A673 (cell line): ENCODE results near the gene SPDEF. TPM values are rescaled to one million over a fixed set of nuclear protein-coding genes. Genes with fewer than 3 reads are reported as not detected.

ENCODE experiments used
- BruUV-seq: library from RNA; stranded (reverse); fragments of 400-500 nt; replicated peaks from 2 replicates; lab custom pipeline; 2021; lab: Mats Ljungman, UMichigan
- CTCF ChIA-PET: fragments of 300-600 bp; sonication (Branson Sonifier 250); formaldehyde crosslinking; loops from one replicate; lab custom pipeline; 2022; ENCODE audit warnings: antibody characterized with exemption; lab: Charles Lee
- POLR2A ChIA-PET: fragments of 300-600 bp; sonication (Branson Sonifier 250); formaldehyde crosslinking; loops from one replicate; lab custom pipeline; 2022; ENCODE audit warnings: antibody characterized with exemption; ENCODE audit not compliant: low non-redundant PET; lab: Charles Lee
- DNase-seq: peaks from one replicate; pipeline ENCODE4 v3.0.0-alpha.2; 2015; ENCODE audit warnings: low spot score
- H3K27ac ChIP-seq: fragments of 200-600 bp; sonication (generic); 2 replicates; pipeline ENCODE4 v1.5.1; 2016; ENCODE audit warnings: mixed run types, low read depth, mild to moderate bottlenecking, mixed read lengths, antibody characterized with exemption, low read length; ENCODE audit not compliant: poor library complexity, severe bottlenecking
- H3K27me3 ChIP-seq: fragments of 200-600 bp; sonication (generic); replicated peaks from 2 replicates; pipeline ENCODE4 v1.6.1; 2017; ENCODE audit warnings: mixed run types, low read depth, mild to moderate bottlenecking, mixed read lengths, antibody characterized with exemption, low read length; ENCODE audit not compliant: insufficient read depth, poor library complexity
- H3K36me3 ChIP-seq: fragments of 200-600 bp; sonication (generic); 2 replicates; pipeline ENCODE4 v1.6.1; 2016; ENCODE audit warnings: mixed run types, mild to moderate bottlenecking, mixed read lengths, antibody characterized with exemption, low read length; ENCODE audit not compliant: insufficient read depth, poor library complexity, severe bottlenecking
- H3K4me1 ChIP-seq: fragments of 200-600 bp; sonication (generic); 2 replicates; pipeline ENCODE4 v1.6.1; 2017; ENCODE audit warnings: mixed run types, mild to moderate bottlenecking, mixed read lengths, antibody characterized with exemption, low read length; ENCODE audit not compliant: insufficient read depth, poor library complexity, severe bottlenecking
- H3K4me3 ChIP-seq: fragments of 200-600 bp; sonication (generic); 2 replicates; pipeline ENCODE4 v1.5.1; 2016; ENCODE audit warnings: low read depth, mixed run types, mild to moderate bottlenecking, mixed read lengths, low read length; ENCODE audit not compliant: poor library complexity, severe bottlenecking
- H3K9me3 ChIP-seq: fragments of 200-600 bp; sonication (generic); 2 replicates; pipeline ENCODE4 v1.6.1; 2016; ENCODE audit warnings: mixed run types, low read depth, mild to moderate bottlenecking, mixed read lengths, antibody characterized with exemption, low read length; ENCODE audit not compliant: poor library complexity, severe bottlenecking
- CTCF ChIP-seq: fragments of 300-800, 200-600 bp; sonication (generic); conservative IDR thresholded peaks from 2 replicates; pipeline ENCODE4 v1.5.1; 2017; ENCODE audit warnings: low read depth, mild to moderate bottlenecking, antibody characterized with exemption, low read length, moderate library complexity, mixed read lengths
- EZH2 ChIP-seq: fragments of 200-600 bp; sonication (generic); IDR thresholded peaks from 2 replicates; pipeline ENCODE4 v1.6.1; 2017; ENCODE audit warnings: borderline replicate concordance, low read depth, mild to moderate bottlenecking, mixed read lengths, antibody characterized with exemption, low read length; ENCODE audit not compliant: poor library complexity, severe bottlenecking
- intact Hi-C: fragments of 100-400 bp; cut with micrococcal nuclease; formaldehyde crosslinking; loops from one replicate; pipeline ENCODE4 v1.10.0; 2022; ENCODE audit not compliant: unreplicated experiment
- total RNA-seq: library from RNA; stranded (reverse); gene quantifications from 2 replicates; pipeline ENCODE4 v1.2.3, GENCODE V29; 2021

The SPDEF gene
- total RNA-seq, 1 experiment from 2014 or later: not detected

GRCh38 chr6:34534656-34535055, 21.5 kb downstream of the SPDEF start:
- H3K27me3 ChIP-seq: no peaks in the 10 kb centered on the region
- no peak overlapping the region for H3K27ac ChIP-seq
- ChIA-PET POLR2A (no interaction called here), CTCF (no interaction called here)
- TF ChIP-seq EZH2 (no peak), CTCF (no peak)
- BruUV-seq: no TSS peak
- H3K36me3 ChIP-seq: no peaks in the 10 kb centered on the region
- H3K9me3 ChIP-seq: no peaks in the 10 kb centered on the region
- intact Hi-C loops: no loop called here
- no peaks in the 10 kb centered on the region for H3K4me1 ChIP-seq
- DNase-seq: no peak
- no peak overlapping the region for H3K4me3 ChIP-seq

- intact Hi-C loops: no loop called here
- no peaks in the 10 kb centered on the region for H3K9me3 ChIP-seq
- H3K4me3 ChIP-seq: no peak overlapping the region
- no peak for DNase-seq
- POLR2A ChIA-PET: no interaction called here
- no TSS peak for BruUV-seq
- no peaks in the 10 kb centered on the region for H3K27me3 ChIP-seq
- H3K27ac ChIP-seq: no peak overlapping the region
- no peak for TF ChIP-seq EZH2
- no peak for TF ChIP-seq CTCF
- CTCF ChIA-PET: no interaction called here
- no peaks in the 10 kb centered on the region for H3K36me3 ChIP-seq
- H3K4me1 ChIP-seq: no peaks in the 10 kb centered on the region
These were observed 22.0 kb downstream of the SPDEF start for GRCh38 chr6:34534146-34534545.

GRCh38 chr6:34532230-34532629, 23.9 kb downstream of the SPDEF start:
- Histone ChIP-seq H3K36me3 (no peaks in the 10 kb centered on the region), H3K4me1 (no peaks in the 10 kb centered on the region), H3K9me3 (no peaks in the 10 kb centered on the region), H3K4me3 (no peak overlapping the region), H3K27ac (no peak overlapping the region), H3K27me3 (no peaks in the 10 kb centered on the region)
- TF ChIP-seq CTCF: no peak
- TF ChIP-seq EZH2: no peak
- BruUV-seq: no TSS peak
- CTCF ChIA-PET: no interaction called here
- intact Hi-C loops: no loop called here
- POLR2A ChIA-PET: no interaction called here
- DNase-seq: no peak
